Activated CD4-positive, CD25-positive, alpha-beta regulatory T cell treated with anti-CD3 and anti-CD28 coated beads, Interleukin-2, amount 50 U/mL, for 24 hours (primary cell): Measurements from ENCODE around the gene TSPAN16.

ENCODE experiments used
- ATAC-seq, 2 donors: fragments of 150-1000 bp; cut with Tn5 transposase; one replicate each; pipeline ENCODE4 v1.10.0; 2021; ENCODE audit warnings: mild to moderate bottlenecking in 1 of 2, moderate library complexity in 1 of 2

The TSPAN16 gene

GRCh38 chr19:11295665-11296245 lies at the start of gene TSPAN16:
Gene TSPAN16, plus strand, starts transcription at chr19:11296160. Its CDS starts 138 bp downstream, at chr19:11296298.
- ATAC-seq, result no peak

- ATAC-seq, result no peak
These were observed 49.0 kb upstream of the TSPAN16 start for GRCh38 chr19:11246941-11247340.

- ATAC-seq, result no peak
These were observed 48.6 kb upstream of the TSPAN16 start for GRCh38 chr19:11247391-11247790.

GRCh38 chr19:11247934-11248333 lies 48.0 kb upstream of the TSPAN16 start:
- no peak for ATAC-seq

- no peak for ATAC-seq
These were observed 47.1 kb upstream of the TSPAN16 start for GRCh38 chr19:11248852-11249251.

- no peak for ATAC-seq
These were observed 44.7 kb upstream of the TSPAN16 start for GRCh38 chr19:11251217-11251616.

- ATAC-seq, result no peak
These were observed 44.2 kb upstream of the TSPAN16 start for GRCh38 chr19:11251650-11252314.

- no peak for ATAC-seq
These were observed 43.1 kb upstream of the TSPAN16 start for GRCh38 chr19:11252665-11253355.

- ATAC-seq, result no peak
These were observed 41.3 kb upstream of the TSPAN16 start for GRCh38 chr19:11254666-11255065.

- ATAC-seq, result no peak
These were observed 39.8 kb upstream of the TSPAN16 start for GRCh38 chr19:11256189-11256588.

- ATAC-seq, result peak in 1 of 2 donors; percentile 29
These were observed 38.0 kb upstream of the TSPAN16 start for GRCh38 chr19:11257846-11258380.

GRCh38 chr19:11260996-11261395 lies 35.0 kb upstream of the TSPAN16 start:
- ATAC-seq, result no peak

GRCh38 chr19:11261431-11261970 lies 34.5 kb upstream of the TSPAN16 start:
- no peak for ATAC-seq

GRCh38 chr19:11261971-11262839 lies 33.8 kb upstream of the TSPAN16 start, which contains the start of gene DOCK6:
Gene DOCK6, minus strand, starts transcription at chr19:11262524. Its CDS starts 84 bp downstream, at chr19:11262440.
- peak; percentile 58 to 60 for ATAC-seq

- ATAC-seq, result no peak
These were observed 32.2 kb upstream of the TSPAN16 start for GRCh38 chr19:11263726-11264125.

GRCh38 chr19:11264452-11265176 lies 31.3 kb upstream of the TSPAN16 start:
- ATAC-seq, result no peak

GRCh38 chr19:11265177-11265784 lies 30.7 kb upstream of the TSPAN16 start:
- ATAC-seq, result no peak

- no peak for ATAC-seq
These were observed 30.1 kb upstream of the TSPAN16 start for GRCh38 chr19:11265785-11266236.

- ATAC-seq, result no peak
These were observed 28.5 kb upstream of the TSPAN16 start for GRCh38 chr19:11267316-11268085.

- ATAC-seq, result no peak
These were observed 27.1 kb upstream of the TSPAN16 start for GRCh38 chr19:11268783-11269267.
